GM21526 (cell line): ENCODE data around the gene LDLRAD4.

ENCODE experiments used
- ATAC-seq: cut with Tn5 transposase; IDR thresholded peaks from one replicate; pipeline ENCODE4 v1.9.1; 2021; ENCODE audit warnings: moderate library complexity; ENCODE audit not compliant: unreplicated experiment, low FRiP score

The LDLRAD4 gene

GRCh38 chr18:13279181-13280069, 60.9 kb downstream of the LDLRAD4 start:
- no peak for ATAC-seq

- no peak for ATAC-seq
Observed at GRCh38 chr18:13280070-13280795, 61.7 kb downstream of the LDLRAD4 start.

- no peak for ATAC-seq
Observed at GRCh38 chr18:13281406-13281805, 62.8 kb downstream of the LDLRAD4 start.

- ATAC-seq = no peak
Observed at GRCh38 chr18:13283746-13284145, 65.2 kb downstream of the LDLRAD4 start.

GRCh38 chr18:13284330-13285027, 65.9 kb downstream of the LDLRAD4 start:
- no peak for ATAC-seq

- no peak for ATAC-seq
Observed at GRCh38 chr18:13285874-13286273, 67.3 kb downstream of the LDLRAD4 start.

GRCh38 chr18:13286456-13287125, 68.0 kb downstream of the LDLRAD4 start:
- ATAC-seq = no peak

GRCh38 chr18:13287372-13287771, 68.8 kb downstream of the LDLRAD4 start:
- no peak for ATAC-seq

GRCh38 chr18:13288509-13289133, 70.1 kb downstream of the LDLRAD4 start:
- no peak for ATAC-seq

- no peak for ATAC-seq
Observed at GRCh38 chr18:13289481-13290205, 71.1 kb downstream of the LDLRAD4 start.

- no peak for ATAC-seq
Observed at GRCh38 chr18:13290856-13291271, 72.3 kb downstream of the LDLRAD4 start.

GRCh38 chr18:13291299-13291698, 72.7 kb downstream of the LDLRAD4 start:
- no peak for ATAC-seq

- no peak for ATAC-seq
Observed at GRCh38 chr18:13291745-13292447, 73.3 kb downstream of the LDLRAD4 start.

GRCh38 chr18:13292736-13293135, 74.2 kb downstream of the LDLRAD4 start:
- no peak for ATAC-seq

GRCh38 chr18:13294309-13294708, 75.7 kb downstream of the LDLRAD4 start:
- ATAC-seq = no peak

- no peak for ATAC-seq
Observed at GRCh38 chr18:13295894-13296293, 77.3 kb downstream of the LDLRAD4 start.

GRCh38 chr18:13296867-13297574, 78.5 kb downstream of the LDLRAD4 start:
- no peak for ATAC-seq

- no peak for ATAC-seq
Observed at GRCh38 chr18:13298262-13298661, 79.7 kb downstream of the LDLRAD4 start.
